ENCODE data around the gene SYAP1.
A peak's percentile ranks its signal among the peaks of the same experiment; 100 is the strongest.

DNA sequence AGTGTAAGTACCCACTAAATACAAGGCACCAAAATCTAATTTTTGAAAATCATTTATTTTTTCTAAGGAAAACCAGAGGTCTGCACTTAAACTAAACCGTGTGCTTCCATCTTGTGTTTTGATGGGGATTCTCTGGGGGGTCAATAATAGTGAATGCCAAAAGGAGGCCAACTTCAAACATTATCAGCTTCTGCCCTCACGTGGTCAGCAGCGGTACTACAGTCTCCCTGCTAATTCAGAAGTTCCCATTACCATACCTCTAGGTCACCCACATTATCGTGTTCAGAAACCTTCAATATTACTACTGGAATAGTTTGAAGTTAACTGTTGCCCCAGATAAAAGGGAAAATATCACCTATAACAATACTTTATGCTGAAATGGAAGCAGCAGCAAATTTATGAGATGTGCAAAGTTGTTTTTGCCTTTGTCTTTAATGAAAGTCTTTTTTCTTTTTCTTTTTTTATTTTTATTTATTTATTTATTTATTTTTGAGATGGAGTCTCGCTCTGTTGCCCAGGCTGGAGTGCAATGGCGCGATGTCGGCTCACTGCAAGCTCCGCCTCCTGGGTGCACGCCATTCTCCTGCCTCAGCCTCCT is 24.2 kb upstream of the SYAP1 start:
- TF ChIP-seq, protein P1, sequence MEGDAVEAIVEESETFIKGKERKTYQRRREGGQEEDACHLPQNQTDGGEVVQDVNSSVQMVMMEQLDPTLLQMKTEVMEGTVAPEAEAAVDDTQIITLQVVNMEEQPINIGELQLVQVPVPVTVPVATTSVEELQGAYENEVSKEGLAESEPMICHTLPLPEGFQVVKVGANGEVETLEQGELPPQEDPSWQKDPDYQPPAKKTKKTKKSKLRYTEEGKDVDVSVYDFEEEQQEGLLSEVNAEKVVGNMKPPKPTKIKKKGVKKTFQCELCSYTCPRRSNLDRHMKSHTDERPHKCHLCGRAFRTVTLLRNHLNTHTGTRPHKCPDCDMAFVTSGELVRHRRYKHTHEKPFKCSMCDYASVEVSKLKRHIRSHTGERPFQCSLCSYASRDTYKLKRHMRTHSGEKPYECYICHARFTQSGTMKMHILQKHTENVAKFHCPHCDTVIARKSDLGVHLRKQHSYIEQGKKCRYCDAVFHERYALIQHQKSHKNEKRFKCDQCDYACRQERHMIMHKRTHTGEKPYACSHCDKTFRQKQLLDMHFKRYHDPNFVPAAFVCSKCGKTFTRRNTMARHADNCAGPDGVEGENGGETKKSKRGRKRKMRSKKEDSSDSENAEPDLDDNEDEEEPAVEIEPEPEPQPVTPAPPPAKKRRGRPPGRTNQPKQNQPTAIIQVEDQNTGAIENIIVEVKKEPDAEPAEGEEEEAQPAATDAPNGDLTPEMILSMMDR (conservative IDR thresholded peaks at IDR 0.05), result peak; percentile 80
- TF ChIP-seq ZFX (IDR thresholded peaks at IDR 0.05), result no peak

Data from C4-2B (cell line).